ENCODE results near the gene ARGLU1. TPM values are rescaled to one million over a fixed set of nuclear protein-coding genes. Genes with fewer than 3 reads are reported as not detected.

The ARGLU1 gene
- total RNA-seq, 1 donor from 2014 or later = 112 TPM

DNA sequence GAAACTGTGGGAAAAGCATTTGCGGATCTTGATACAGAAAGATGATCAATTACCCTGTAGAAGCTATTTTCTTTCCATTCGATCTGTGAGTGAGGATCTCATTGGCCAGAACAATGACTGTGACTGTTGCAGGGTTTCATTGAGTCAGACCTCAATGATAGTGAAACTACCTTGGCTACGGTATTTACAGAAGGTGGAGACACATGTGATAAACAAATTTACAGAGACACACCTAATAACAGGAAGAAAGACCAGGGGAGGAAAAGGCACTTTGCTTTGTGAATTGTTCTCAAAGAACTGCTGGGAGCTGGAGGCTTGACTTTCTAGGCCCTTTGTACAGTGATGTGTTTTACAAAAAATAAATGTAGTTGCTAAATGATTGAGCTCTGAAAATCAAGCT is 19.9 kb upstream of the ARGLU1 start:
- DNase-seq (ENCODE audit: low spot score) = no peak

- no peak for DNase-seq (ENCODE audit: low spot score)
Observed at GRCh38 chr13:106586648-106587166, 18.8 kb upstream of the ARGLU1 start.

DNA sequence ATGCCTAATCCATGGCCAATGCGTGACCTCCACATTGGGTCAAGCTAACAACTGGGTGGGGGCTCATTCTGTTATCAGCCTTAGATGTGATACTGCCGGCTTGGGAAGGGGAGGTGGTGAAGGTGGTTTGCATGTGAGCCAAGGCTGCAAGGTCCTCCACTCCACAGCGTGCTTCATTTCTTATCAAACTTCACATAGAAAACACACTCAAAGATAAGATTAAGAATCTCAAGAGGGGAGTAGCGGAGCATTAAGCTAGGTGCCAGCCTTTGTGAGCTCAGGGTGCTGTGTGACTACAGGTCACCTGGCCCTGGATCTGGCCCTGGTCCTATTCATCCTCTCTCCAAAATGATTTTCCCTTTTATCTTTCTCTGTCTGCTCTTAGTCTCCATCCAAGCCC is 13.3 kb upstream of the ARGLU1 start:
- DNase-seq (ENCODE audit: low spot score) = no peak

DNA sequence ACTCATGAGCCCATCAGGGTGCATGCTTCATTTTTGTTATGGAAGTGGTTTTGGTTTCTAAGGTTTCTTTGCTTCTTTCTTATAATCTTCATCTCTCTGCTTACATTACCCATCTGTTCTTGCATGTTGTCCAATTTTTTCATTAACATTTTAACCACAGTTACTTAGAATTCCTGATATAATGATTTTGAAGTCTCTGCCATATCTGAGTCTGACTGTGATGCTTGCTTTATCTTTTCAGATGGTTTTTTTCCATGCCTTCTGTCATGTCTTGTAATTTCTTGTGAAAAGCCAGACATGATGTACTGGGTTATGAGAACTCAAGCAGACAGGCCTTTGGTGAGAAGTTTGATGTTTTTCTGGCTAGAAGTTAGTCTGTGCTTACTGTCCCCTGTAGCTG is 8.0 kb upstream of the ARGLU1 start:
- no peak for DNase-seq (ENCODE audit: low spot score)

DNA sequence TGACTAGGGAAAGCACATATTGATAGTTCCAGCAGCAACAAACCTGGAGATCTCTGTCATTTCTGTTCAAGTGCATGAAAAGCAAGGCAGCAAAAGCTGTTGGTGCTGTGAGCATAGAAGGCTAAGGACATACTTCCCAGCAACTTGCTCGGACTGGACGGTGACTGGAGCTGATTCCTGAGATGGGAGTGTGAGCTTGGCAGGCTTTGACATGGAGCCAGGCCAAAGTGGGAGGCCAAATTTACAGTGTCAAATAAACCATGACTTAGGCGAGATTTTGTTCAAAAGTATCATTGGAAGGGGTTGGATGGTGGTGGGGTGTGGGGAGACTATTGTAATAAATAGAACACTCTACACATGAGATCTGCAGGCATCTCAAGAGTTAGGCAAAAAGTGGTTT is 5.9 kb upstream of the ARGLU1 start:
- DNase-seq (ENCODE audit: low spot score) = peak; percentile 65

- no peak for DNase-seq (ENCODE audit: low spot score)
Observed at GRCh38 chr13:106573284-106573846, 5.4 kb upstream of the ARGLU1 start.

GRCh38 chr13:106570299-106570852 is 2.4 kb upstream of the ARGLU1 start:
- peak; percentile 61 for DNase-seq (ENCODE audit: low spot score)

- no peak for DNase-seq (ENCODE audit: low spot score)
Observed at GRCh38 chr13:106569233-106570095, 1.5 kb upstream of the ARGLU1 start.

DNA sequence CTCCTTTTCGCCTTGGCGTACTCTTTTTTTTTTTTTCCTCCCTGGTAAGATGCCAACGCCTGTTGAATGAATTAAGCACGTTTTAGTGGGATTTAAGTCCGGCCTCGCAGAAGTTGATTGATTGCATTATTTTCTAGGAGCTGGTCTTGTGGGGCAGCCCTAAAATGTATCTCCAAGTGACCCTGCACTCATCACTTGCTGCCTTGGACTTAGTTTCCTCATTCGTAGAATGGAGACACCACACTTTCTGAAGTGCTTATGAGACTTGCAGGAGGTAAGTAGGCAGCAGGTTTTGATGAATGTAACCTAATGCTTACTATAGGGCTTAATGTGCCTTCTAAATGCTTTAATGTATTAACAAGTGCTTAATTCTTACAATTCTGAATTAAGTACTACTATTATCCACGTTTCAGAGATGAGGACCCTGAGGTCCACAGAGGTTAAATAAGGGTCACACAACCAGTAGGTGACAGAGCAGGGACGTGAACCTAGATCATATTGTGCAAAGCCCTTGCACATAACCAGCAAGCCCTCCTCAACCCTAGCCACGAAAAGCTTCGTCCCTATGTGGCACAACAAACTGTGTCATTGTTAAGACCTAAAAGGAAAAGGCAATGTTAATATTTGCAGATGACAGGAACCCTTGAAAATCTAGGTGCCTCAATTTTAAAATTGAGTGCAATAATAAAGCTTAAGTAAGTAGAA is 514 bp upstream of the ARGLU1 start:
- DNase-seq (ENCODE audit: low spot score) = no peak

GRCh38 chr13:106566641-106567473 is 1.1 kb downstream of the ARGLU1 start:
- peak; percentile 77 for DNase-seq (ENCODE audit: low spot score)

GRCh38 chr13:106565127-106565775 is 2.7 kb downstream of the ARGLU1 start:
- no peak for DNase-seq (ENCODE audit: low spot score)

GRCh38 chr13:106562301-106562700 is 5.6 kb downstream of the ARGLU1 start:
- no peak for DNase-seq (ENCODE audit: low spot score)

GRCh38 chr13:106561551-106562170 is 6.3 kb downstream of the ARGLU1 start:
- DNase-seq (ENCODE audit: low spot score) = no peak

GRCh38 chr13:106560821-106561220 is 7.1 kb downstream of the ARGLU1 start:
- no peak for DNase-seq (ENCODE audit: low spot score)

- no peak for DNase-seq (ENCODE audit: low spot score)
Observed at GRCh38 chr13:106558527-106558926, 9.4 kb downstream of the ARGLU1 start.

GRCh38 chr13:106555631-106556328 is 12.2 kb downstream of the ARGLU1 start:
- no peak for DNase-seq (ENCODE audit: low spot score)

DNA sequence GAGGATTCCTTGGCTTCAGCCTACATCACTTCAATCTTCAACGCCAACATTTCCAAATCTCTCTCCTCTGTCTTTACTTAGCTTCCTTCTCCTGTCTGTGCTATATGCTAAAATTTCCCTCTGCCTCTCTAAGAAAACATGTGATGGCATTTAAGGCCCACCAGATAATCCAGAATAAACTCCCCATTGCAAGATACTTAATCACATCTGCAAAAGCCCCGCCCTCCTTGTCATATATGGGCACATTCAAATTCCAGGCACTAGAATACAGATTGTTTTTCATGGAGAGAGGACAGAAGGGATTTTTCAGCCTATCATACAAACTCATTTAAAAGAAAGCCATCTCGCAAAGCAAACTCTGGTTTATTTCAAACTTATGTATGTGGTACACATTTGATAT is 16.2 kb downstream of the ARGLU1 start:
- DNase-seq (ENCODE audit: low spot score) = no peak

GRCh38 chr13:106551350-106551749 is 16.6 kb downstream of the ARGLU1 start:
- no peak for DNase-seq (ENCODE audit: low spot score)

DNA sequence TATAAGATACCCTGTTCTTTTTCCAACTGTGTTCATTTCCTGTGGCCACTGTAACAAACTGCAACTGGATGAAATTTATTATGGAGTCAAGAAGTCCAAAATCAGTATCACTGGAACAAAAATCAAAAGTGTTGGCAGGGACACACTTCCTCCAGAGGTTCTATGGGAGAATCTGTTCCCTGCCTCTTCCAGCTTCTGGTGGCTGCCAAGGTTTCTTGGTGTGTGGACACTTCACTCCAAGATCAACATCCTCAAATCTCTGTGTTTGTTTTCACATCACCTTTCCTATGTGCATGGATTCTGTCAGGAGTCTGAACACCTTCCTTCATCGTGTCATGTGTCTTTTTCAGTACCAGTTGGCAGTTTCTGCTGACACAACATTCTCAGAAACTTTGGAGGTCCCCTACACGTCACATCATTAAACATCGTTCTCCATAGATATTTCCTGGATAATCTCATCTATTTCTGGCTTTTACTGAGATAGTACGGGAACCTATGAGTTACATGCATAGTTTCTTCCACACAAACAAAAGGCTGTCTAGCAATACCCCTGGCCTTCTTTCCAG is 17.3 kb downstream of the ARGLU1 start:
- no peak for DNase-seq (ENCODE audit: low spot score)
